GM18858 (cell line): Measurements from ENCODE around the gene RNF26.

Experiments used
- ATAC-seq: cut with Tn5 transposase; IDR thresholded peaks from one replicate; pipeline ENCODE4 v1.9.1; 2021; ENCODE audit not compliant: unreplicated experiment

Gene RNF26

DNA sequence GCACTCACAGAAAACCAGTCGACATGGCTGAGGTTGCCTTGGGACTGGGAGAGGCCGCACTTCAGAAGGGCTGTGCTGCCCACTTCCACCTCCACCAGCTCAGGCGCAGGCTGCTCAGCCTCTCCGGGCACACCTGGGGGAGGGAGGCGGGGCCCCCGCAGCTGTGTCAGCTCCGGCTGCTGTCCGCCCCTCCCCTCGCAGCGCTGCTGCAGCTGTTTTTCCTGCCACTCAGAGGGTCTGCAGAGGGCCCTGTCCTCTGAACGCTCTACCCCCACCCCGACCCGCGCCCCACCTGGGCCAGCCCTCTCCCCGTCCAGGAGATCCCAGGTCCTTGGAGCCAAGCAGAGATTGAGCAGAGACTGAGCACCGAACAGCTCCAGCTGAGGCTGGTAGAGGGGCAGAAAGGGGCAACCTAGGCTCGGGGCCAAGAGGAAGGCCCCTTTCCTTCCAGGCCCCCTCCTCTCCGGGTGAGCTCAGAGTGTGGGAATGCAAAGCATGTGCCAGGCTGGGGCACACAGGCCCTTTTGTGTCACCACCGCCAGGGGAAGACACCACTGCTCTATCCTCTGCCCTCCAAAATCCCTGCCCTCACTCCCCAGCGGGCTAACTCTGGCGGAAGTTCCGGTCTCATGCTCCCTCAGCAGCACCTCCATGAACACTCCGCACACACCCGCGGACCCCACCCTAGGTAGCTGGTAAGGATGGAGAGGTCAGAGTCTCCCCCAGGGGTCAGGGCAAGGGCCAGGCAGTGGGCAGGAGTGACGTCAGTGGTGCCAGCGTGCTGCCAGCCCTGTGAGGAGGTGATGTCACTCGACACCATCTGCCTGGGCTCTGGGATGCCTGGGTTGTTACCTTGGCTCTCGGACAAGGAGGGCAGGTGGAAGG, 19.0 kb upstream of the RNF26 start:
- ATAC-seq, result no peak

- ATAC-seq, result no peak
Observed at GRCh38 chr11:119316016-119316728, 18.2 kb upstream of the RNF26 start.

DNA sequence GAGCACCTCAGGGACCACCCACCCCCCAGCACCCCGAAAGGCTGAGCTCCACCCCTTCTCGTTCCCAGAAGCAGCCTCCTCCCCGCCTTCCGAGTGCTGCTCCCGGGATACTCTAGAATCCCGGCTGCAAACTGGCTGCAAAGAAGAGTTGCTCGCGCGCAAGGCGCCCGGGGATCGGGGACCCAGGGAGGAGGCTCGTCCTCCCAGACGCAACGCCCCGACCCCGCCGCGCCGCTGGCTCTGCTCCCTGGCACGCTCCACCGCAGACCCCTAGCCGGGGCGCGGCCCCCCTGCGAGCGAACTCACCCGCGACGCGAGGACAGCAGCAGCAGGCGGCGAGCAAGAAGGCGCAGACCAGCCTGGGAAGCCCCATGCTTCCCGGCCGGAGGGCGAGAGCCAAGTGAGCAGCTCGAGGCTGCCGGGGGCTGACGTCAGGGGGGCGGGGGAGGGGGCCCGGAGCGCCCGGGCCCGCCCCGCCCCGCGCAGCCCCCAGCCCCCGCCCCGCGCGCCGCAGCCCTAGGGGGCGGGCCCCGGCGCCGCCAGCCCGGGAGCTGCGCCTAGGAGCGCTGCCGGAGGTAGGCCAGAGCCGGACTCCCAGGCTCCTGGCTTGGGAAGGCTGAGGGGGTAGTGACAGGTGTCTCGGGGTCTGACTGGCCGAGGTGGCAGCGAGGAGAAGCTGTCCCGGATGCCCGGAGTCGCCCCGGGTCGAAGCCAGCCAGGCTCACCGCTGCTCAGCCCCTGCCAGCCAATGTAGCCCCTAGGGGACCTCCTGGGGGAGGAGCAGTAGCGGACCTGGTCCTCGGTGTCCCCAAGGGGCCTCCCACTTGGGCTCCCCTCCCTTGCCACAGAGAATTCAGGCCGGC, 17.4 kb upstream of the RNF26 start, which contains the start of gene MCAM:
TSS of gene MCAM (minus strand) at position 402 of the 863 bp plus-strand sequence. CDS start at position 373, 29 bp downstream.
- ATAC-seq, result no peak

- no peak for ATAC-seq
Observed at GRCh38 chr11:119317592-119318239, 16.6 kb upstream of the RNF26 start.

DNA sequence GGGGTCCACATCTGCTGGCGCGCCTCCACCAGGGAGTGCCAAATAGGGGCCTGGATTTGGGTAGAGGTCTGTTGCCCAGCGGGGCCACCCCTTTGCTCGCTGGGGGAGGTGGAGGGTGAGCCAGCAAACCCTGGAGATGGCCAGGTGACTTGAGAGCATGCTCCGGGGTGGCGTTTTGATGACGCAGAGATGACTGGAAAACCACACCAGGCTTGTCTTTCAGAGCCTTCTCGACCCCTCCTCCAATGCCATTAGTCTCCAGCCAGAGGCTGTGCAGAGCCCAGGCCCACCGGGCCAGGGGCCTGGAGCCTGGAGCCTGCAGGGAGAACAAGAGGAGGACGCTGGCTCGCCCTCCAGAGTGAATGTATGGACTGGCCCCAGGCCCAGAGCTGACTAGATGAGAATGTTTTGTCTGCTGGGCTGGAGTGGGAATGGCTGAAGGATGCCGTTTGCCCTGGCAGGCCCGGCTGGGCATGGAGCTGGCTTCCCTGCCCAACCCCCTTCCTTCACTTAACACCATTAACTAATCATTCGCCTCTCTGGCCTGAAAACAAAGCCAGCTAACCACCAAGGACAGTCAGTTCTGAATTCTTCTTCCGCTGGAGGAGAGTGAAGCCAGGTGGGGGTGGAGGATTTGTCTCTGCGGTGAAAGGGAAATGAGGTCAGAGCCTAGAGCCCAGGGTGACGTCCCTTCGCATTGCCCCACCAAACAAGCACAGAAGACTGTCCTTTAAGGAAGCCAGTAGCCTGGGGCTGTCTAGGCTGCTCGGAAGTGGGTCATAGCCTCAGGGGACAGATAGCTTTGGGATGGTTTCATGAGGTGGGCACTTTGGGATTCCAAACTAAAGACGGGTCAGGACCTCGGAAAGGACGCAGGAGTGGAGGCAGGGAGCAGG, 15.8 kb upstream of the RNF26 start:
- no peak for ATAC-seq

DNA sequence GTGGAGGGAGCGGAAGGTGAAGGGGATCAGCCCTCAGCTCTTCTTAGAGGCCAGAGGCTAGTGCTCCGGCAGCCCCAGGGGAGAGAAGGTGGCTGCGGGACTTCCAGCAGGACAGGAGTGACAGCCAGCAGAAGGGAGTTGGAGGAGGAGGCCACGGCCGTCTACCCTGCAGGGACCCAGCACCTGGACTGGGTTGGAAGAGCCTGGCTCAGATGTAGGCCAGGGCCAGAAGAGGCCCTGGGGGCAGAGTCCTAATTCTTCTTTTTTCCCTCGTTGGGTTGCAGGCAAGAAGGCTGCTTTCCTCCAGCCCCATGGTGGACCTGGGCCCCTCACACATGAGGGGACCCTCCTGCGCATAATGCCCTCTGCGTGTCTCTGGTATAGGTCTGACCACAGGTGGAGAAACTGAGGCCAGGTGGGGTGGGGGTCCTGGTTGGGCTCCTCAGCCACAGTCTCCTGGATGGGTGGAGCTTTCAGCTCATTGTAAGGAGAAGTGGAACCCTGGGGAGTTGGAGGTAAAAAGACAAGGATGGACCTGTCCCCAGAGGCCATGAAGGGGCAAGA, 15.1 kb upstream of the RNF26 start:
- no peak for ATAC-seq

- no peak for ATAC-seq
Observed at GRCh38 chr11:119319700-119320239, 14.6 kb upstream of the RNF26 start.

GRCh38 chr11:119320240-119320775, 14.0 kb upstream of the RNF26 start:
- no peak for ATAC-seq

DNA sequence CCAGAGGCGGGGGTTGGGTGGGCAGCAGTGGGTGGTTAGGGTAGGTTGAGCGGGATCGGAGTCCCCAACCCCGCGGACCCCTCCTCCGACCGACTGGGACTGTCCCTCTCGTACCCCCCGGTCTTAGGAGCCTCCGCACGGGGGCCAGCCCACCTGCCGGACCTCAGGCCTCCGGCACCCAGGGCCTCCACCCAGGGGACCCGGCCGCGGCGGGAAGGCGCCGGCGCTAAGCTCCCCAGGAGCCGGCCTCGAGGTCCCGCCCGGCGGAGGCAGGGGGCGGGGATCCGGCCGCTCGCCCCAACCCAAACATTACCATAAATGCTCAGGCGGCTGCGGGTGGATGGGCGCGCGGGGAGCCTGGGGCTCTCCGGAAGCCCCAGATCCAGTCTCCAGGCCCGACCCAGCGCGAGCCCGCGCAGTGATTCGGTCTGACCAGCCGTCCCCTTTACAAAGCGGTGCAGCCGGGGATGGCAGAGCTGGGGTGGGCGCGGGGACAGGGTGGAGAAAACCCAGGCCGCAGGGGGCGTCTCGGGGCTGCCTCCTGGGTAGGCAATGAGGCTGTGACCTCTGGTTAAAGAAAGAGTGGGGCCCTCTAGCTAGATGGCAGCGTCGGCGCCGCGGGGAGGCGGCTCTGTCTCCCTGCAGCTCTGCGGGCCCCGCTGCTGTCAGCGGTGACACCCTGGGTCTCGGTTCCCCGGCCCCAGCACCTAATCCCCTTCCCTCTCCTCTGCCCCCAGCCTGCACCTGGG, 13.4 kb upstream of the RNF26 start:
- ATAC-seq, result no peak

DNA sequence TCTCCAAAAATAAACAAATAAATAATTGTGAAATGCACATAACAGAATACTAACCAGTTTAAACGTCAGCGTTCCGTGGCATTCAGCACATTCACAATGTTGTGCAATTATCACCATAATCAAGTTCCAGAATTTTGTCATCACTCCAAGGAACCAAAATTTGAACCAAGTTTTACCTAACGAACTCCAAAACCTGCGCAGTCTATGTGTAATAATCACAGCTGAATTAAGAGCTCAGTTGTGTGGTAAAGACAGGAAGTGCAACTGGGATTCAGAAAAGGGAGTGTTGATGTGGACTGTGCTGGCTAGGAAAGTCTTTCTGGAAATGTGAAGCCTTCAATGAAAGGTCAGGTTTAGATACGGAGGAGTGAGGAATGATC, 12.0 kb upstream of the RNF26 start:
- no peak for ATAC-seq

DNA sequence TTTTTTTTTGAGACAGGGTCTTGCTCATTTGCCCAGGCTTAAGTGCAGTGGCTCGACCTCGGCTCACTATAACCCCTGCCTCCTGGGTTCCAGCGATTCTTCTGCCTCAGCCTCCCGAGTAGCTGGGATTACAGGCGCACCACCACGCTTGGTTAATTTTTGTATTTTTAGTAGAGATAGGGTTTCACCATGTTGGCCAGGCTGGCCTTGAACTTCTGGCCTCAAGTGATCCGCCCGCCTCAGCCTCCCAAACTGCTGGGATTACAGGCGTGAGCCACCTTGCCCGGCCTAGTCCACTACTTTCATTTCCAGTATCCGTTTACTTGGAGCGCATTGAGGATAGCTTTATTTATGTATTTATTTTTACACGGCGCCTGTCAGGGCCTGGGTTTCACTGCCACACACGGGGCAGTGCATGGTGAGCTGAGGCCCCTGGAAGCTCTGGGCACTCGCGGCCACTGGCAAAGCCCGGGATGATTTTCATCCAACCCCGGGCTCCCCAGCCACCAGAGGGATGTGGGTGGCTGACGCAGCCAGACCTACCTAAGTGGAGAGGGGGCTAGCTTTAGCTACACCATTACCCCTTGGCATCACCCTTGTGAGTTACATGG, 11.3 kb upstream of the RNF26 start:
- no peak for ATAC-seq

- no peak for ATAC-seq
Observed at GRCh38 chr11:119323532-119324033, 10.7 kb upstream of the RNF26 start.

DNA sequence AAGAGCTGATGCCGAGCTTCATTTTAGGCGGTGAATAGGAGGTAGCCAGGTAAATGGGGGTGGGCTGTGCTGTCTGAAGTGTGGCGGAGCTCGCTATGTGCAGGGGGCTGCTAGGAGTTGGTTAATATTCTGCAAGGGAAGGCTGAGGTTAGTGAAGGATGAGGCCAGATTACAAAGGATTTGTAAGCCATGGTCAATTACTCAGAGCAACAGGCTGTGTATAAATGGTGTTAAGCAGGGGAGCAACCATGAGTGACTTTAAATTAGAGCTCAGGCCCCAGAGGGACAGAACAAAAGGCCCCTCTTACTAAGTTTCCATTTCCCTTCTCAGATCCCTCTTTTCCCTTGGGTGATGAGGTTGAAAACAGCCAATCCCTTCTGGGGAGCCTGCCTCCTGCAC, 10.1 kb upstream of the RNF26 start:
- ATAC-seq, result no peak

GRCh38 chr11:119329320-119329719, 5.0 kb upstream of the RNF26 start:
- ATAC-seq, result no peak

- ATAC-seq, result no peak
Observed at GRCh38 chr11:119330237-119330636, 4.1 kb upstream of the RNF26 start.

DNA sequence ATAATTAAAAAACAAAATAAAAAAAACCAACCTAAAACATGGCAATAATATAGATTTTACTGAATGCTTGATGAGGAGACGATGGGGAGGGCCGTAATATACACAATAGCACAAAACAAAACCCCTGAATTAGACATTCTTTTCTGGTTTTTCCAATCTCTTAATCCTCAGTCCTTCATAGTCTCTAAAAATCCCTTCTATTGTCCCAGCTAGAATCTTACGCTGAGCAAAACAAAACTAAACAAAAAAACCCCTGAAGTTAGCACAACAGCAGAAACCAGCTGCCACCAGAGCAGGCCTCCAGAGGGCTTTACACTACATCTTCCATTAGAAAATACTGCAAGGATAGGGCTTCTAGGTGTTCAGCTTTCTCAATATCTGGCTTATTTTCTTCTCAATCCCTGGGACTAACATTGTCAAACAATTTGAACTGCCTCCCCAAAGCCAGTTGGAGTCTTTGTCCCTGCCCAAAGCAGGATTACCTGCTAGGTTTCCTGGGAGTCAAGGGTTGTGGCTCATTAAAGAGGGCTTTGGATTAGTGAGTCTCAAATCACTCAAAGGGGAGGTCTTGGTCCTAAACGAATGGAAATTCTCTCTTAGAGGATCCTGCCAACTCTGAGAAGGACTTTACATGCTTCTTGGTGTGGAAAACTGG, 2.1 kb upstream of the RNF26 start:
- ATAC-seq, result no peak

DNA sequence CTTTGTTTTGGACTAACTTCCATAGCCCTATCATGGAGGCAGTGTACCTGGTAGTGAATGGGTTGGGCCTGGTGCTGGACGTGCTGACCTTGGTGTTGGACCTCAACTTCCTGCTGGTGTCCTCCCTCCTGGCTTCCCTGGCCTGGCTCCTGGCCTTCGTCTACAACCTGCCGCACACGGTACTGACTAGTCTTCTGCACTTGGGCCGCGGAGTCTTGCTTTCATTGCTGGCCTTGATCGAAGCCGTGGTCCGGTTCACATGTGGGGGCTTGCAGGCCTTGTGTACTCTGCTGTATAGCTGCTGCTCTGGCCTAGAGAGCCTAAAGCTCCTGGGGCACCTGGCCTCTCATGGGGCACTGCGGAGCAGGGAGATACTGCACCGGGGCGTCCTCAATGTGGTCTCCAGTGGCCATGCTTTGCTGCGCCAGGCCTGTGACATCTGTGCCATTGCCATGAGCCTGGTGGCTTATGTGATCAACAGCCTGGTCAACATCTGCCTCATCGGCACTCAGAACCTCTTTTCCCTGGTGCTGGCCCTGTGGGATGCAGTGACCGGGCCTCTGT, 846 bp downstream of the RNF26 start:
- no peak for ATAC-seq
